ENCODE results near the gene TSPAN9.

The TSPAN9 gene

DNA sequence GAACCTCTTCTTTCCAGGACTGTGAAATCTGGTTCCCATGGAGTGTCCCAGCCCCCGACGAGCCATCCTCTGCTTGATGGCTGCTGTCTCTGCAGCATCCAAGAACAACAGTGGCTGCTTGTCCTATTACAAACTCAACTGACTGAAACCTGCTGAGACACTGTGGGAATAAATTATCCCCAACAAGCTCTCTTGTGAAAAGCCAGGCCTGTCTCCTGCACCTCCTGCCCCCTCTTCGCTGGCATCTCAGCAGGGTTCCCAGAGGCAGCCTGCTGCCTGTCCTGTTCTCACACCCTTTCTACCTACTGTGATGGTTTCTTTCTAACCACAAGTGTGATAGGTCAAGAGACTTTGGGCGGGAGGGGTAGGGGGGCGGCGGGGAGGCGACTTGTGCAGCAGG, 180.2 kb downstream of the TSPAN9 start:
- TF ChIP-seq, protein P1, sequence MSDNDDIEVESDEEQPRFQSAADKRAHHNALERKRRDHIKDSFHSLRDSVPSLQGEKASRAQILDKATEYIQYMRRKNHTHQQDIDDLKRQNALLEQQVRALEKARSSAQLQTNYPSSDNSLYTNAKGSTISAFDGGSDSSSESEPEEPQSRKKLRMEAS (IDR thresholded peaks at IDR 0.05; ENCODE audit: low read depth, low read length): no peak
- TF ChIP-seq POLR2A (IDR thresholded peaks at IDR 0.05; ENCODE audit: extremely low read depth, insufficient read length): no peak
- TF ChIP-seq, protein P2, sequence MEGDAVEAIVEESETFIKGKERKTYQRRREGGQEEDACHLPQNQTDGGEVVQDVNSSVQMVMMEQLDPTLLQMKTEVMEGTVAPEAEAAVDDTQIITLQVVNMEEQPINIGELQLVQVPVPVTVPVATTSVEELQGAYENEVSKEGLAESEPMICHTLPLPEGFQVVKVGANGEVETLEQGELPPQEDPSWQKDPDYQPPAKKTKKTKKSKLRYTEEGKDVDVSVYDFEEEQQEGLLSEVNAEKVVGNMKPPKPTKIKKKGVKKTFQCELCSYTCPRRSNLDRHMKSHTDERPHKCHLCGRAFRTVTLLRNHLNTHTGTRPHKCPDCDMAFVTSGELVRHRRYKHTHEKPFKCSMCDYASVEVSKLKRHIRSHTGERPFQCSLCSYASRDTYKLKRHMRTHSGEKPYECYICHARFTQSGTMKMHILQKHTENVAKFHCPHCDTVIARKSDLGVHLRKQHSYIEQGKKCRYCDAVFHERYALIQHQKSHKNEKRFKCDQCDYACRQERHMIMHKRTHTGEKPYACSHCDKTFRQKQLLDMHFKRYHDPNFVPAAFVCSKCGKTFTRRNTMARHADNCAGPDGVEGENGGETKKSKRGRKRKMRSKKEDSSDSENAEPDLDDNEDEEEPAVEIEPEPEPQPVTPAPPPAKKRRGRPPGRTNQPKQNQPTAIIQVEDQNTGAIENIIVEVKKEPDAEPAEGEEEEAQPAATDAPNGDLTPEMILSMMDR (IDR thresholded peaks at IDR 0.05; ENCODE audit: low read depth, low read length): no peak
- TF ChIP-seq MYC (IDR thresholded peaks at IDR 0.05; ENCODE audit: low read depth, low read length): no peak
- DNase-seq (ENCODE audit: low read depth): no peak
- H3K4me3 ChIP-seq (ENCODE audit: low read depth, low read length): no peak overlapping the region

DNA sequence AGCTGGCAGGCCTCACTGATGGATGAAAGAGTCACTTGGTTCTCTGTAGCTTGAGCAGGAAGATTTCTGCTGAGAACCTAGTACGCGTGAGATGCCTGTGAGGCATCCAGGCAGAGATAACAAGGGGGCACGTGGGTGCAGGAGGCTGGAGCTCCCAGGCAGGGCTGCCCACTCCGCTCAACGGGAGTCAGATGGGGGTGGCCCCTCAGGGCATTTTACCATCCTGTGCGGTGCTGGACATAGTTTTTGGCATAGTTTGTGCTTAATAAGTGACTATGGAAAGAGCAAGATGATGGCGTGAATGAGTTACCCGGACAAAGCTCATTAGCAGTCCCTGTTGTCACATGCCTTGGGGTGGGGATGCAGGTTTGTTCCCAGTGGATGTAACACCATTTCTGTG, 182.8 kb downstream of the TSPAN9 start:
- no peak for DNase-seq (ENCODE audit: low read depth)
- TF ChIP-seq POLR2A (IDR thresholded peaks at IDR 0.05; ENCODE audit: extremely low read depth, insufficient read length): no peak
- H3K4me3 ChIP-seq (ENCODE audit: low read depth, low read length): no peak overlapping the region

DNA sequence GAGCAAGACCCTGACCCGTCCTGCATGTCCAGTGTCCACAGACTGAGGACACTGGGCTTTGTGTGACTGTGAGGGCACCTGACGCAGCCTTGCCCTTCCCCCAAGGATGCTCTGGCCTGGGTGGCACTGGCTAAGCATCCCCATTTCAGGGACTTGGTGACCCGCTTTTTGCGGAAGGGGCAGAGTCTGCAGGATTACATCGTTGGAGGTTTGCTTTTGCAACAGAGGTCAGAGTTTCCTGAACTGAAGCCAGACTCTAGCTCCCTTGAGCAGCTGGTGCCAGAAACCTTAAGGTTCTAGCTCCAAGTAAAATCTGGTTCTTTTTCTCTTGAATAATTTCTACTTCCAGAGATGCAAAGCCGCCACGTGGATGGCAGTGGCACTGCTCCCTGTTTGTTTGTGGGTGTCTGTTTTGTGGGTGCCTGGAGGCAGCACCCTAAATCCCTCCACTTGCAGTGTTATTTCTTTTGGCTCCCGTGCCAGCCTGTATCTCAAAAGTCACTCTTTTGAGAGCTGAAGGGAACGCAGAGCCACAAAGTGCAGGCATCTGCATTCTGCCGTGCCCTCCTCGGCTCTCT, 184.7 kb downstream of the TSPAN9 start:
- no peak for DNase-seq (ENCODE audit: low read depth)
- H3K4me3 ChIP-seq (ENCODE audit: low read depth, low read length): no peak overlapping the region
- TF ChIP-seq MYC (IDR thresholded peaks at IDR 0.05; ENCODE audit: low read depth, low read length) (no peak), POLR2A (IDR thresholded peaks at IDR 0.05; ENCODE audit: extremely low read depth, insufficient read length) (no peak)
- TF ChIP-seq, protein P1 (IDR thresholded peaks at IDR 0.05; ENCODE audit: low read depth, low read length): no peak

DNA sequence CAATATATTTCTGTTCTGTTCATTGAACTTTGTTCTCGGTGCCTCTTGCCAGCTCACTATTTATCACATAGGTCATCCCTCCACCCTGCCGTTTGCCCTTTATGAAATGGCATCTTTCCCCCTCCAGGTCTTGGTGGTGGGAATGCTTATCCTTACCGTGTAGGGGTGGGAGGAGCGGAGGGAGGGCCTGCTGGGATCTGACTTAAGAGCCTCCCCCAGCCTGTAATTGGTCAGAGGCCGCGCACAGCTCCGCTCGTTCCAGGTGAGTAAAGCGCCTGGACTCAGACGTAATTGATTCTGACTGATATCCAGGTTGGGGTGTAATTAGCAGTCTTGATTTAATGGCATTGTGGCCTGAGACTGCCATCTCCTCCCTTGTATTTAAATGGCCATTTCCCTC, 185.3 kb downstream of the TSPAN9 start:
- TF ChIP-seq, protein P2 (IDR thresholded peaks at IDR 0.05; ENCODE audit: low read depth, low read length): no peak
- no peak for TF ChIP-seq POLR2A (IDR thresholded peaks at IDR 0.05; ENCODE audit: extremely low read depth, insufficient read length)
- TF ChIP-seq, protein P1 (IDR thresholded peaks at IDR 0.05; ENCODE audit: low read depth, low read length): no peak
- TF ChIP-seq MYC (IDR thresholded peaks at IDR 0.05; ENCODE audit: low read depth, low read length): no peak
- DNase-seq (ENCODE audit: low read depth): no peak
- H3K4me3 ChIP-seq (ENCODE audit: low read depth, low read length): no peak overlapping the region

DNA sequence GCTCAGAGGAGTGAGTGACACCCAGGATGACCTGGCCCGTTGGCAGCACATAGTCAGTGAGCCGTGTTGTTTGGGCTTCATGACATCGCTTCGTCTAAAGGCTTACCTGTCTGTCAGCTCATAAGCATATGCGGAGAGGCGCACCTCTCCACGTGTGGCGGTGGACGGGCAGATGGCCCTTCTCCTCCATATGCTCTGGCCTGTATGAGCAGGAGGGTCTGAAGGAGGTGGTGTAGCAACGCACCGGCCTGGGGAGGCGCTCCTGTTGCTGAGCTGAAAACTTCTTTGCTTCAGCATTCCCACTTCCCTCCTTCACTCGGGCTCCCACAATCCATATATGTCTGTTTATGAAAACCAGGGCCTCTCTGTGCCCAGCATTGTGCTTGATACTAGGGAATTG, 186.1 kb downstream of the TSPAN9 start:
- DNase-seq (ENCODE audit: low read depth): no peak
- no peak overlapping the region for H3K4me3 ChIP-seq (ENCODE audit: low read depth, low read length)
- no peak for TF ChIP-seq MYC (IDR thresholded peaks at IDR 0.05; ENCODE audit: low read depth, low read length)
- TF ChIP-seq, protein P2 (IDR thresholded peaks at IDR 0.05; ENCODE audit: low read depth, low read length): no peak
- no peak for TF ChIP-seq POLR2A (IDR thresholded peaks at IDR 0.05; ENCODE audit: extremely low read depth, insufficient read length)
- TF ChIP-seq, protein P1 (IDR thresholded peaks at IDR 0.05; ENCODE audit: low read depth, low read length): no peak

DNA sequence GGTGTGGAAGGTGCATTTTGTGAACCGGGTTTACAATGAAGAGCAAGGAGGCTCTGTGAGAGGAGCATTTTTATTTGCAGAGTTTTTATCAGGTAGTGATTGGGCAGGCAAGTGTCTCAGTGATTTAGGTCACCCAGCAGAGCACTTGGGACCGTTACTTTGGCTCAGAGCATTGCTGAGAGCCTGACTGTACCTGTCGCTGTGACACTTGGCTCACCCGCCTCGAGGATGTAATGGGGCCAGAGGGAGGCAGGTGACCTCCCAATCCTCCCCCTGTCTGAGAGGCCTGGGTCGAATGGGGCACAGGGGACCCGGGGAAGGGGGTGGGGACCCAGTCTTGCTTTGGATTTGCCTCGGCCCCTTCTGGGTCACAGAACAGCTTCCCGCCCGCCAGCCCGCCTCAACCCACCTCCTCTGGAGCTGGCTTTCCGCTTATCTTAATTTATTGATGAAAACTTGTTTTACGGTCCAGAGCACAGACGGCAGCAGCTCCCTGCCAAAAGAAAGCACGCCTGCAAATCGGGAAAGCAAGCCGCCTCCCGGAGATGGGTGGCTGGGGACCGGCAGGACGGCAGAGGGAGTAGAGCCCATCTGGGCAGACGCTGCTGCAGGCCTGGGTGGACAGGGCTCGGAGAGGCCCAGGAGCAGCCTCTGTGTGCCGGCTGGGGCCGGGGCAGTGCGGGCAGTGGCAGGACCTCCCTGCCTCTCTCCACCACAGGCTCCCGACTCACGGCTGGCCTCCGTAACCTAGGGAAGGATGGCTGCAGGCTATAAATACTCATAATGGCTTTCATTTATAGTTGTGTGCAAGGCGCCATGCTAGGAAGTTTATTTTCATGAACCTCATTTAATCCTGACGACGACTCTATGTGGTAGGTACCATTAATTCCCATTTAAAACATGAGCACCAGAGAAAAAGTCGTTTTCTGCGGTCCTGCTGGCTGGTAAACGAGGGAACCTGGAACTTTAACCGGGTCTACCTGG, 187.1 kb downstream of the TSPAN9 start:
- no peak overlapping the region for H3K4me3 ChIP-seq (ENCODE audit: low read depth, low read length)
- DNase-seq (ENCODE audit: low read depth): no peak
- TF ChIP-seq, protein P2 (IDR thresholded peaks at IDR 0.05; ENCODE audit: low read depth, low read length): no peak
- TF ChIP-seq MYC (IDR thresholded peaks at IDR 0.05; ENCODE audit: low read depth, low read length) (no peak), POLR2A (IDR thresholded peaks at IDR 0.05; ENCODE audit: extremely low read depth, insufficient read length) (no peak)
- TF ChIP-seq, protein P1 (IDR thresholded peaks at IDR 0.05; ENCODE audit: low read depth, low read length): no peak

Data from NB4 (cell line).